ENCODE data around the gene BMF. TPM values are rescaled to one million over a fixed set of nuclear protein-coding genes. Genes with fewer than 3 reads are reported as not detected.

BMF gene
- total and polyA plus RNA-seq, 7 experiments from 2014 or later, result 1.5 to 31.1 (median 11.4) TPM

DNA sequence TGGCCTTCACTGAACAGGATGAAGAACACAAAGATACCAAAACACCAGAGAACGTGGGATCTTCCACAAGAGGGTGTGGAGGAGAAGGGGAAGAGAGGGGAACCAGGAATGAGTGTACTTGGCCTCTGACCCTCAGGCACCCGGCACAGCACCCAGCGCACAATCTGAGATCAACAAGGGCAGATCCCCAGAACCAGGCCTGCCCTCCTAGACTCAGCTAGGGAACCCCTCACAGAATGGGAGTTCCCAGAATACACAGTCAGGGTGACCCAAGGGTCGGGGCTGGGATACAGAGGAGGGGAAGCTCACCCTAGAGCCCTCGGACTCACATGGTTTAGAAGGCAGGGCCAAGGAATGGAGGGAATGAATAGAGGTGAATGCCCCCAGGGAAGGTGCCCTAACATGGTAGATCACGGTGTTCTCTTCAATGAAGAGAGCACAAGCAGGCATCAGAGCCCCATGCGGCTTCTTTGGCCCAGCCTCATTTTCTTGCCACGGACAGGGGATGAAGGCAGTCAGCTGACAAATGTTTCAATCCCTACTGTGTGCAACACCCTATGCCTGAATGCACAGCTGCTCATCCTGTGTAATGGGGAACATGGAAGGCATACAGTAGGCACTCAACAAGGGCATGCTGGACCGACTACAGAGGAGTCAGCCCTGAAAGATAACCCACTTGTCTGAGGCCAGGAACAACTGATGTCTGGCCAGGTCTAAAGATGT lies 13.1 kb downstream of the BMF start:
- POLR2A ChIA-PET, result interaction anchor here (0.7 to 0.9 kb wide), 2 partner anchors 19 to 40 kb away, joined by 3 to 4 read pairs; no protein-coding TSS in a partner anchor
- DNase-seq (no peak), ATAC-seq (no peak)
- Histone ChIP-seq H3K9me3 (ENCODE audit: control insufficient read depth in 2 of 3, low read length in 3 of 3) (no peaks in the 10 kb centered on the region), H3K27ac (ENCODE audit: low read depth, low read length) (no peak overlapping the region), H3K27me3 (ENCODE audit: control insufficient read depth in 2 of 2, insufficient read depth in 2 of 2, low read length in 2 of 2) (no peaks in the 10 kb centered on the region), H3K36me3 (ENCODE audit: control insufficient read depth in 2 of 3, insufficient read depth in 3 of 3, low read length in 3 of 3) (no peaks in the 10 kb centered on the region), H3K4me3 (ENCODE audit: low read length) (no peak overlapping the region), H3K4me1 (ENCODE audit: control insufficient read depth in 2 of 2, insufficient read depth in 2 of 2, low read length in 2 of 2) (peaks cover 24 to 26% of the 10 kb centered on the region in 2 donors)
- peaks cover 0 to 27% (median 0%) of the 10 kb centered on the region in 5 donors for H3K36me3 Mint-ChIP-seq
- no peaks in the 10 kb centered on the region for H3K9me3 Mint-ChIP-seq
- CTCF ChIA-PET, result interaction anchor here (0.6 to 4.1 kb wide), 2 partner anchors 10 to 402 kb away, joined by 3 to 20 read pairs; no protein-coding TSS in a partner anchor
- H3K4me3 Mint-ChIP-seq, result no peak overlapping the region
- intact Hi-C loops (cut with micrococcal nuclease), result no loop called here
- no peaks in the 10 kb centered on the region for H3K27me3 Mint-ChIP-seq
- peaks cover 25 to 75% (median 44%) of the 10 kb centered on the region in 7 donors for H3K4me1 Mint-ChIP-seq
- peak overlapping the region in 7 of 9 donors; percentile 7 to 83 (median 38) for H3K27ac Mint-ChIP-seq

- intact Hi-C loops (cut with micrococcal nuclease), result no loop called here
- H3K27me3 ChIP-seq (ENCODE audit: control insufficient read depth in 2 of 2, insufficient read depth in 2 of 2, low read length in 2 of 2), result no peaks in the 10 kb centered on the region
- ChIA-PET CTCF (interaction anchor here (4.1 kb wide), 1 partner anchor 11 kb away, joined by 20 read pairs; no protein-coding TSS in a partner anchor), POLR2A (interaction anchor here (0.8 to 2.0 kb wide), 2 partner anchors 10 to 56 kb away, joined by 4 to 6 read pairs; no protein-coding TSS in a partner anchor)
- H3K9me3 Mint-ChIP-seq, result no peaks in the 10 kb centered on the region
- peak overlapping the region in 1 of 9 donors; percentile 11 for H3K27ac Mint-ChIP-seq
- no peak overlapping the region for H3K4me3 Mint-ChIP-seq
- peaks cover 25 to 61% (median 35%) of the 10 kb centered on the region in 7 donors for H3K4me1 Mint-ChIP-seq
- no peaks in the 10 kb centered on the region for H3K27me3 Mint-ChIP-seq
- ATAC-seq, result no peak
- no peaks in the 10 kb centered on the region for H3K36me3 ChIP-seq (ENCODE audit: control insufficient read depth in 2 of 3, insufficient read depth in 3 of 3, low read length in 3 of 3)
- no peak overlapping the region for H3K27ac ChIP-seq (ENCODE audit: low read depth, low read length)
- H3K9me3 ChIP-seq (ENCODE audit: control insufficient read depth in 2 of 3, low read length in 3 of 3), result no peaks in the 10 kb centered on the region
- peaks cover 13 to 18% of the 10 kb centered on the region in 2 donors for H3K4me1 ChIP-seq (ENCODE audit: control insufficient read depth in 2 of 2, insufficient read depth in 2 of 2, low read length in 2 of 2)
- no peak for DNase-seq
- H3K36me3 Mint-ChIP-seq, result peaks cover 0 to 32% (median 0%) of the 10 kb centered on the region in 5 donors
- no peak overlapping the region for H3K4me3 ChIP-seq (ENCODE audit: low read length)
Observed at GRCh38 chr15:40094156-40094555, 14.5 kb downstream of the BMF start.

DNA sequence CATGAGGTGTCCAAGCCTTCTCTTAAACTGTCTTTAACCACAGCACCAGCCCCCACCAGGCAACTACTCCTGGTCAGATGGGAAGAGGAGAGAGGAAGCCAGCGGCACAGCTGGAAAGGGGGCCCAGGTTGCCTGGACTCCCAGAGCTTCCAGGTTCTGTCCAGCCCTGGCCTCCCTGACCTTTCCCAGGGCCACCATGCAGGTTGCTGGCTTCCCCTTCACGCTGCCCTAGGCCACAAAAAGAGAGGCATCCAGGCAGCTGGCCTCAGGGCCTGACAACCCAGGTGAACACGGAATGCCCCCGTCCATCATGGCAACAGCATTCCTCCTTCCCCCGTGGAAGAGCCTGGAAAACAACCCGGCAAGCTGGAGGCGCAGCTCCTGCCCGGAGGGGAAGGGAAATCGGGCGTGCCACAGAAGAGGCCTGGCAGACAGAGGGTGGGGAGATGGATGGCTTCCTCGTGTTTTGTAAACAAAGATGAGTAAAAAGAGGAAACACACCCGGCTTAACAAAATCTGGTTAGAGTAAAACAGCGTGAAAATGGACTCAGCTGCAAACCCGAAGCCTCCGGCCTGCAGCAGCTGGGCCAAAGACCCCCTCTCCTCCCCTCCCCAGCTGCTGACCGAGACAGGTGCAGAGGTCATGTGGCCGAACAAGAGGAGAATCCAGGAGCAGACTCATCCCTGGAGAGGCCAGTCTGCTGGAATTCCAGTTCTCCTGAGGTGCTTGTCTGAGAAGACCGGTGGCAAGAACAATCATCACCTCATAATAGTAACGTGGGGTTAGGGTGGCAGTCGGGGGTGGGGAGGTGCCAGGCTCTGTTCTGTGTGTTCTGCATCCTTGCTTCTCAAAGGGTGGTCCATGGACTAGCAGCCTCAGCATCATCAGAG lies 15.5 kb downstream of the BMF start:
- Mint-ChIP-seq H3K4me1 (peaks cover 17 to 52% (median 26%) of the 10 kb centered on the region in 7 donors), H3K27ac (no peak overlapping the region), H3K9me3 (no peaks in the 10 kb centered on the region), H3K27me3 (no peaks in the 10 kb centered on the region), H3K4me3 (no peak overlapping the region), H3K36me3 (peaks cover 0 to 32% (median 0%) of the 10 kb centered on the region in 5 donors)
- intact Hi-C loops (cut with micrococcal nuclease), result no loop called here
- no peak overlapping the region for H3K4me3 ChIP-seq (ENCODE audit: low read length)
- H3K27ac ChIP-seq (ENCODE audit: low read depth, low read length), result no peak overlapping the region
- ATAC-seq, result peak; percentile 48
- ChIA-PET CTCF (interaction anchor here (1.1 to 4.1 kb wide), 2 partner anchors 8 to 12 kb away, joined by 4 to 20 read pairs; no protein-coding TSS in a partner anchor), POLR2A (interaction anchor here (0.8 to 2.0 kb wide), 2 partner anchors 9 to 55 kb away, joined by 4 to 6 read pairs; no protein-coding TSS in a partner anchor)
- H3K4me1 ChIP-seq (ENCODE audit: control insufficient read depth in 2 of 2, insufficient read depth in 2 of 2, low read length in 2 of 2), result peaks cover 4 to 13% of the 10 kb centered on the region in 2 donors
- H3K36me3 ChIP-seq (ENCODE audit: control insufficient read depth in 2 of 3, insufficient read depth in 3 of 3, low read length in 3 of 3), result no peaks in the 10 kb centered on the region
- no peak for DNase-seq
- H3K27me3 ChIP-seq (ENCODE audit: control insufficient read depth in 2 of 2, insufficient read depth in 2 of 2, low read length in 2 of 2), result no peaks in the 10 kb centered on the region
- H3K9me3 ChIP-seq (ENCODE audit: control insufficient read depth in 2 of 3, low read length in 3 of 3), result no peaks in the 10 kb centered on the region

DNA sequence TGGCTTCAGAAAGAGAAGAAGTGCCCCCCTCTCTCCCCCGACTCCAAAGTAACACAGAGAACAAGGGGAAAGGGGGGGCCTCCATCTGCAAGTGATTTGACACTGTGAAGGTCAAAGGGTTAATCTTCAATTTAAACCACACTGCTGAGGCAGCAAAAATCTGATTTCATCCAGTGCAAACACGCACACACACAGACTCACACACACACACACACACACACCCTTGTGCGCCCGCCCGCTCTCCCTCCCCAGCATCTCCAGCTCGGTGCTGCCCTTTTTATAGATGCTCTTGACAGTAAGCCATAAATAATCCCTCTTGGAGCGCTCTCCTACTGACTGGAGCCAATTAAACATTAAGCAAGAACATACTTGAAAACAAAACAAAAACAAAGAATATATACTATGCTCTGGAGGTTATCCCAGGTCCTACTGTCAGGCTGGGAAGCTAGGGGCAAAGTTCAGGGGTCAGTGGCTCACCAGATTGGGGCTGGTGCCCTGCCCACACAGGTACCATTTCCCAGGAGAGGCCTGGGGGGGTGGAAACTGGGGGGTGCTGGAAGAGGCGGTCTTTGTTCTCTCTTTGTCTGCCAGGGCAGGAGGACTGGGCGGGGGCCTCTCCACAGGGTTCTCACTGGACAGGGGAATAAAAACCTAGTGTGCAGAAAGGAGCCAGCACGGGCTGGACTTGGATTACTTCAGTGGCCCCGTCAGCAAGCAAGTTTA lies 16.3 kb downstream of the BMF start:
- Mint-ChIP-seq H3K27ac (peak overlapping the region in 1 of 9 donors; percentile 1), H3K4me3 (no peak overlapping the region), H3K9me3 (no peaks in the 10 kb centered on the region), H3K36me3 (peaks cover 0 to 31% (median 0%) of the 10 kb centered on the region in 5 donors), H3K27me3 (no peaks in the 10 kb centered on the region), H3K4me1 (peaks cover 13 to 44% (median 19%) of the 10 kb centered on the region in 7 donors)
- DNase-seq (no peak), ATAC-seq (no peak)
- Histone ChIP-seq H3K27ac (ENCODE audit: low read depth, low read length) (no peak overlapping the region), H3K27me3 (ENCODE audit: control insufficient read depth in 2 of 2, insufficient read depth in 2 of 2, low read length in 2 of 2) (no peaks in the 10 kb centered on the region), H3K4me3 (ENCODE audit: low read length) (no peak overlapping the region), H3K9me3 (ENCODE audit: control insufficient read depth in 2 of 3, low read length in 3 of 3) (no peaks in the 10 kb centered on the region), H3K4me1 (ENCODE audit: control insufficient read depth in 2 of 2, insufficient read depth in 2 of 2, low read length in 2 of 2) (peaks cover 0 to 8% of the 10 kb centered on the region in 2 donors), H3K36me3 (ENCODE audit: control insufficient read depth in 2 of 3, insufficient read depth in 3 of 3, low read length in 3 of 3) (no peaks in the 10 kb centered on the region)
- CTCF ChIA-PET, result interaction anchor here (1.1 kb wide), 1 partner anchor 9 kb away, joined by 4 read pairs; no protein-coding TSS in a partner anchor
- POLR2A ChIA-PET, result no interaction called here
- intact Hi-C loops (cut with micrococcal nuclease), result no loop called here

DNA sequence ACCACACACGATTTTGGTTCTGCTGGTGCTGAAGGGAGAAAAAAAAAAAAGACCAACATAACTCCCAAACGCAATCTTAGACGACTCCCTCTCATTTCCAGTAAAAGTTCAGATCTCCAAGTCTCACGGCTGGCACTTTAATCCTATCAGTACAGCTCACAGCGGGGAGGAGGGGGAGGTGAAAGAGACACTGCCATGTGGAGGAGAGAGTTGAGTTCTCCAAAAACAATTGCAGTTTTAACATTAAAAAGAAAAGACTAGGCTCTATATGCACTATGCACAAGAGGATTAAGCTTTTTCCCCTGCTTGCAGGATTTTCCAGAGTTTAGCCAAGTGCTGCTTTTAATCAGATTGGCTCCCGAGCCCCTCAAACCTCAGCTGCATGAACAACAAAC lies 16.8 kb downstream of the BMF start:
- intact Hi-C loops (cut with micrococcal nuclease), result no loop called here
- H3K4me3 Mint-ChIP-seq, result no peak overlapping the region
- CTCF ChIA-PET, result no interaction called here
- no peaks in the 10 kb centered on the region for H3K36me3 ChIP-seq (ENCODE audit: control insufficient read depth in 2 of 3, insufficient read depth in 3 of 3, low read length in 3 of 3)
- H3K4me3 ChIP-seq (ENCODE audit: low read length), result no peak overlapping the region
- H3K9me3 ChIP-seq (ENCODE audit: control insufficient read depth in 2 of 3, low read length in 3 of 3), result no peaks in the 10 kb centered on the region
- H3K9me3 Mint-ChIP-seq, result no peaks in the 10 kb centered on the region
- H3K27ac ChIP-seq (ENCODE audit: low read depth, low read length), result no peak overlapping the region
- no peak overlapping the region for H3K27ac Mint-ChIP-seq
- ATAC-seq, result no peak
- no peaks in the 10 kb centered on the region for H3K27me3 ChIP-seq (ENCODE audit: control insufficient read depth in 2 of 2, insufficient read depth in 2 of 2, low read length in 2 of 2)
- no peak for DNase-seq
- POLR2A ChIA-PET, result no interaction called here
- peaks cover 0 to 8% of the 10 kb centered on the region in 2 donors for H3K4me1 ChIP-seq (ENCODE audit: control insufficient read depth in 2 of 2, insufficient read depth in 2 of 2, low read length in 2 of 2)
- H3K27me3 Mint-ChIP-seq, result no peaks in the 10 kb centered on the region
- peaks cover 0 to 27% (median 0%) of the 10 kb centered on the region in 5 donors for H3K36me3 Mint-ChIP-seq
- H3K4me1 Mint-ChIP-seq, result peaks cover 11 to 40% (median 16%) of the 10 kb centered on the region in 7 donors

All from naive thymus-derived CD4-positive, alpha-beta T cell (primary cell).